Skeletal muscle cell (primary cell): ENCODE results near the gene EVA1C.
"Not testable (repeated sequence)": the region's sequence is repeated elsewhere in the genome, so short reads cannot be mapped to it uniquely, and the experiment has no call there.

Experiments used
- DNase-seq: peaks from one replicate; pipeline ENCODE4 v3.0.0-alpha.2; 2010; ENCODE audit warnings: low read depth
- H3K4me3 ChIP-seq: 2 replicates; pipeline ENCODE4 v1.5.1; 2011; ENCODE audit warnings: low read depth, mild to moderate bottlenecking, control low read depth, low read length, moderate library complexity

The EVA1C gene

GRCh38 chr21:32519945-32520874 is 107.7 kb downstream of the EVA1C start:
- DNase-seq = no peak
- no peak overlapping the region for H3K4me3 ChIP-seq

GRCh38 chr21:32520875-32521735 is 108.6 kb downstream of the EVA1C start:
- H3K4me3 ChIP-seq = no peak overlapping the region

GRCh38 chr21:32521736-32522355 is 109.3 kb downstream of the EVA1C start:
- no peak overlapping the region for H3K4me3 ChIP-seq
- no peak for DNase-seq

More at GRCh38 chr21:32520875-32521735, 108.6 kb downstream of the EVA1C start:
- peak; percentile 87 for DNase-seq

- no peak overlapping the region for H3K4me3 ChIP-seq
- no peak for DNase-seq
Measured at GRCh38 chr21:32523463-32523862, 111.0 kb downstream of the EVA1C start.

- no peak overlapping the region for H3K4me3 ChIP-seq
- DNase-seq = peak; percentile 72
Measured at GRCh38 chr21:32523988-32524719, 111.6 kb downstream of the EVA1C start.

GRCh38 chr21:32525282-32525681 is 112.8 kb downstream of the EVA1C start:
- no peak overlapping the region for H3K4me3 ChIP-seq
- DNase-seq = no peak

GRCh38 chr21:32529679-32530078 is 117.2 kb downstream of the EVA1C start:
- H3K4me3 ChIP-seq = no peak overlapping the region
- DNase-seq = no peak

GRCh38 chr21:32530809-32531208 is 118.3 kb downstream of the EVA1C start:
- not testable (repeated sequence) for DNase-seq

GRCh38 chr21:32531561-32531960 is 119.1 kb downstream of the EVA1C start:
- H3K4me3 ChIP-seq, DNase-seq: not testable (repeated sequence)

More at GRCh38 chr21:32530809-32531208, 118.3 kb downstream of the EVA1C start:
- H3K4me3 ChIP-seq = not testable (repeated sequence)

- DNase-seq = no peak
Measured at GRCh38 chr21:32532636-32533035, 120.1 kb downstream of the EVA1C start.

GRCh38 chr21:32533053-32533452 is 120.5 kb downstream of the EVA1C start:
- DNase-seq = no peak

More at GRCh38 chr21:32532636-32533035, 120.1 kb downstream of the EVA1C start:
- H3K4me3 ChIP-seq = no peak overlapping the region

GRCh38 chr21:32533611-32534010 is 121.1 kb downstream of the EVA1C start:
- no peak overlapping the region for H3K4me3 ChIP-seq

More at GRCh38 chr21:32533053-32533452, 120.5 kb downstream of the EVA1C start:
- H3K4me3 ChIP-seq = no peak overlapping the region

GRCh38 chr21:32534113-32534512 is 121.6 kb downstream of the EVA1C start:
- DNase-seq = no peak
- no peak overlapping the region for H3K4me3 ChIP-seq

More at GRCh38 chr21:32533611-32534010, 121.1 kb downstream of the EVA1C start:
- DNase-seq = no peak

GRCh38 chr21:32535612-32536011 is 123.1 kb downstream of the EVA1C start:
- no peak overlapping the region for H3K4me3 ChIP-seq
- DNase-seq = no peak

- no peak overlapping the region for H3K4me3 ChIP-seq
- DNase-seq = no peak
Measured at GRCh38 chr21:32537569-32537881, 125.0 kb downstream of the EVA1C start.

- no peak for DNase-seq
- H3K4me3 ChIP-seq = no peak overlapping the region
Measured at GRCh38 chr21:32538147-32538792, 125.8 kb downstream of the EVA1C start.

- no peak for DNase-seq
- no peak overlapping the region for H3K4me3 ChIP-seq
Measured at GRCh38 chr21:32539378-32539777, 126.9 kb downstream of the EVA1C start.

- H3K4me3 ChIP-seq, DNase-seq: not testable (repeated sequence)
Measured at GRCh38 chr21:32543056-32543455, 130.6 kb downstream of the EVA1C start.

- H3K4me3 ChIP-seq = no peak overlapping the region
- no peak for DNase-seq
Measured at GRCh38 chr21:32543975-32544374, 131.5 kb downstream of the EVA1C start.
